ENCODE results near the gene CYLD.
A peak's percentile ranks its signal among the peaks of the same experiment; 100 is the strongest.

The CYLD gene

GRCh38 chr16:50741781-50742575, at the start of gene CYLD:
Gene CYLD (plus strand): TSS chr16:50742086. CDS start chr16:50749699, 7,613 bp downstream.
- peak within 1 kb of the TSS; percentile 66 for H3K9ac ChIP-seq (ENCODE audit: insufficient read length, low read depth)
- H3K9me3 ChIP-seq (ENCODE audit: insufficient read depth, low read length) = no peaks in the 10 kb centered on the region
- no peak for TF ChIP-seq ZNF274 (IDR thresholded peaks at IDR 0.05; ENCODE audit: low read depth, low read length)
- TF ChIP-seq YY1 (IDR thresholded peaks at IDR 0.05; ENCODE audit: insufficient read depth, insufficient read length) = peak; percentile 88
- DNase-seq (ENCODE audit: low read depth, low spot score) = peak; percentile 99
- H3K27me3 ChIP-seq (ENCODE audit: insufficient read depth, insufficient read length) = peaks cover 12% of the 10 kb centered on the region
- peak within 1 kb of the TSS; percentile 62 for H3K4me3 ChIP-seq (ENCODE audit: insufficient read length, low read depth)
- H3K4me1 ChIP-seq (ENCODE audit: insufficient read depth, insufficient read length) = no peaks in the 10 kb centered on the region
- no peaks in the 10 kb centered on the region for H3K36me3 ChIP-seq (ENCODE audit: insufficient read depth, insufficient read length, low read length)

GRCh38 chr16:50692644-50692998, 49.3 kb upstream of the CYLD start:
- Histone ChIP-seq H3K9ac (ENCODE audit: insufficient read length, low read depth) (peak overlapping the region; percentile 72), H3K9me3 (ENCODE audit: insufficient read depth, low read length) (no peaks in the 10 kb centered on the region), H3K27me3 (ENCODE audit: insufficient read depth, insufficient read length) (peaks cover 44% of the 10 kb centered on the region), H3K4me3 (ENCODE audit: insufficient read length, low read depth) (peak overlapping the region; percentile 32), H3K4me1 (ENCODE audit: insufficient read depth, insufficient read length) (peaks cover 3% of the 10 kb centered on the region), H3K36me3 (ENCODE audit: insufficient read depth, insufficient read length, low read length) (no peaks in the 10 kb centered on the region)
- TF ChIP-seq ZNF274 (IDR thresholded peaks at IDR 0.05; ENCODE audit: low read depth, low read length) = no peak
- no peak for TF ChIP-seq SUZ12 (IDR thresholded peaks at IDR 0.05; ENCODE audit: extremely low read depth, insufficient read depth, insufficient read length)
- no peak for TF ChIP-seq YY1 (IDR thresholded peaks at IDR 0.05; ENCODE audit: insufficient read depth, insufficient read length)
- DNase-seq (ENCODE audit: low read depth, low spot score) = no peak

- TF ChIP-seq ZNF274 (IDR thresholded peaks at IDR 0.05; ENCODE audit: low read depth, low read length) = no peak
- no peak for TF ChIP-seq YY1 (IDR thresholded peaks at IDR 0.05; ENCODE audit: insufficient read depth, insufficient read length)
- TF ChIP-seq SUZ12 (IDR thresholded peaks at IDR 0.05; ENCODE audit: extremely low read depth, insufficient read depth, insufficient read length) = no peak
- no peak for DNase-seq (ENCODE audit: low read depth, low spot score)
These were observed 48.7 kb upstream of the CYLD start, which contains the start of gene NOD2 for GRCh38 chr16:50692999-50693781. Gene NOD2 (plus strand): TSS chr16:50693606. CDS start chr16:50699496, 5,890 bp downstream.

GRCh38 chr16:50694206-50694605, 47.7 kb upstream of the CYLD start:
- Histone ChIP-seq H3K9ac (ENCODE audit: insufficient read length, low read depth) (no peak overlapping the region), H3K9me3 (ENCODE audit: insufficient read depth, low read length) (no peaks in the 10 kb centered on the region), H3K4me1 (ENCODE audit: insufficient read depth, insufficient read length) (peaks cover 5% of the 10 kb centered on the region), H3K4me3 (ENCODE audit: insufficient read length, low read depth) (peak overlapping the region; percentile 38), H3K27me3 (ENCODE audit: insufficient read depth, insufficient read length) (peaks cover 44% of the 10 kb centered on the region), H3K36me3 (ENCODE audit: insufficient read depth, insufficient read length, low read length) (no peaks in the 10 kb centered on the region)
- no peak for DNase-seq (ENCODE audit: low read depth, low spot score)
- TF ChIP-seq YY1 (IDR thresholded peaks at IDR 0.05; ENCODE audit: insufficient read depth, insufficient read length) (no peak), SUZ12 (IDR thresholded peaks at IDR 0.05; ENCODE audit: extremely low read depth, insufficient read depth, insufficient read length) (no peak), ZNF274 (IDR thresholded peaks at IDR 0.05; ENCODE audit: low read depth, low read length) (no peak)

More at GRCh38 chr16:50692999-50693781, 48.7 kb upstream of the CYLD start, which contains the start of gene NOD2:
- H3K9me3 ChIP-seq (ENCODE audit: insufficient read depth, low read length) = no peaks in the 10 kb centered on the region
- H3K4me1 ChIP-seq (ENCODE audit: insufficient read depth, insufficient read length) = peaks cover 5% of the 10 kb centered on the region
- peaks cover 44% of the 10 kb centered on the region for H3K27me3 ChIP-seq (ENCODE audit: insufficient read depth, insufficient read length)
- H3K9ac ChIP-seq (ENCODE audit: insufficient read length, low read depth) = peak within 1 kb of the TSS; percentile 72
- H3K36me3 ChIP-seq (ENCODE audit: insufficient read depth, insufficient read length, low read length) = no peaks in the 10 kb centered on the region
- peak within 1 kb of the TSS; percentile 38 for H3K4me3 ChIP-seq (ENCODE audit: insufficient read length, low read depth)

- no peak for DNase-seq (ENCODE audit: low read depth, low spot score)
- TF ChIP-seq ZNF274 (IDR thresholded peaks at IDR 0.05; ENCODE audit: low read depth, low read length) (no peak), SUZ12 (IDR thresholded peaks at IDR 0.05; ENCODE audit: extremely low read depth, insufficient read depth, insufficient read length) (no peak), YY1 (IDR thresholded peaks at IDR 0.05; ENCODE audit: insufficient read depth, insufficient read length) (no peak)
These were observed 46.6 kb upstream of the CYLD start for GRCh38 chr16:50695017-50696000.

GRCh38 chr16:50696126-50696525, 45.8 kb upstream of the CYLD start:
- no peak for DNase-seq (ENCODE audit: low read depth, low spot score)
- TF ChIP-seq ZNF274 (IDR thresholded peaks at IDR 0.05; ENCODE audit: low read depth, low read length) (no peak), YY1 (IDR thresholded peaks at IDR 0.05; ENCODE audit: insufficient read depth, insufficient read length) (no peak), SUZ12 (IDR thresholded peaks at IDR 0.05; ENCODE audit: extremely low read depth, insufficient read depth, insufficient read length) (no peak)
- no peaks in the 10 kb centered on the region for H3K9me3 ChIP-seq (ENCODE audit: insufficient read depth, low read length)
- H3K4me3 ChIP-seq (ENCODE audit: insufficient read length, low read depth) = no peak overlapping the region
- no peaks in the 10 kb centered on the region for H3K36me3 ChIP-seq (ENCODE audit: insufficient read depth, insufficient read length, low read length)
- peaks cover 5% of the 10 kb centered on the region for H3K4me1 ChIP-seq (ENCODE audit: insufficient read depth, insufficient read length)
- H3K9ac ChIP-seq (ENCODE audit: insufficient read length, low read depth) = no peak overlapping the region
- H3K27me3 ChIP-seq (ENCODE audit: insufficient read depth, insufficient read length) = peaks cover 44% of the 10 kb centered on the region

More at GRCh38 chr16:50695017-50696000, 46.6 kb upstream of the CYLD start:
- Histone ChIP-seq H3K9me3 (ENCODE audit: insufficient read depth, low read length) (no peaks in the 10 kb centered on the region), H3K36me3 (ENCODE audit: insufficient read depth, insufficient read length, low read length) (no peaks in the 10 kb centered on the region), H3K4me1 (ENCODE audit: insufficient read depth, insufficient read length) (peaks cover 5% of the 10 kb centered on the region), H3K27me3 (ENCODE audit: insufficient read depth, insufficient read length) (peaks cover 44% of the 10 kb centered on the region), H3K9ac (ENCODE audit: insufficient read length, low read depth) (no peak overlapping the region), H3K4me3 (ENCODE audit: insufficient read length, low read depth) (no peak overlapping the region)
